MM.1S (cell line): ENCODE measurements around the gene TNP1.

Experiments
- DNase-seq: peaks from one replicate; pipeline ENCODE4 v3.0.0-alpha.2; 2015
- H2AFZ ChIP-seq: fragments of 300-600 bp; sonication (generic); 2 replicates; pipeline ENCODE4 v1.6.0; 2016; ENCODE audit warnings: antibody characterized with exemption, low read length
- H3F3A ChIP-seq: fragments of 300-600 bp; sonication (generic); 2 replicates; pipeline ENCODE4 v1.6.1; 2016; ENCODE audit warnings: mild to moderate bottlenecking, antibody characterized with exemption, low read length, moderate library complexity, mixed read lengths; ENCODE audit not compliant: insufficient read depth
- H3K27ac ChIP-seq: fragments of 300-600 bp; sonication (generic); 2 replicates; pipeline ENCODE4 v1.5.1; 2016; ENCODE audit warnings: mild to moderate bottlenecking, low read length
- H3K27me3 ChIP-seq: fragments of 300-600 bp; sonication (generic); replicated peaks from 2 replicates; pipeline ENCODE4 v1.6.0; 2016; ENCODE audit warnings: low read length; ENCODE audit not compliant: insufficient read depth
- H3K36me3 ChIP-seq: fragments of 300-600 bp; sonication (generic); replicated peaks from 2 replicates; pipeline ENCODE4 v1.6.1; 2016; ENCODE audit warnings: mild to moderate bottlenecking, low read length, mixed read lengths; ENCODE audit not compliant: insufficient read depth
- H3K4me1 ChIP-seq: fragments of 300-600 bp; sonication (generic); 2 replicates; pipeline ENCODE4 v1.6.1; 2016; ENCODE audit warnings: low read length, mixed read lengths
- H3K4me2 ChIP-seq: fragments of 300-600 bp; sonication (generic); 2 replicates; pipeline ENCODE4 v1.6.0; 2016; ENCODE audit warnings: low read depth, low read length
- H3K4me3 ChIP-seq: fragments of 300-600 bp; sonication (generic); 2 replicates; pipeline ENCODE4 v1.5.1; 2016; ENCODE audit warnings: low read length, mixed read lengths
- H3K79me2 ChIP-seq: fragments of 300-600 bp; sonication (generic); 2 replicates; pipeline ENCODE4 v1.6.1; 2016; ENCODE audit warnings: mixed run types, low read length, mixed read lengths
- H3K9ac ChIP-seq: fragments of 300-600 bp; sonication (generic); 2 replicates; pipeline ENCODE4 v1.6.1; 2016; ENCODE audit warnings: low read length, mixed read lengths
- H3K9me2 ChIP-seq: fragments of 300-600 bp; sonication (generic); replicated peaks from 2 replicates; pipeline ENCODE4 v1.6.1; 2016; ENCODE audit warnings: mild to moderate bottlenecking, low read length, mixed read lengths; ENCODE audit not compliant: insufficient read depth
- H3K9me3 ChIP-seq: fragments of 300-600 bp; sonication (generic); replicated peaks from 2 replicates; pipeline ENCODE4 v1.6.1; 2016; ENCODE audit warnings: mild to moderate bottlenecking, low read length, mixed read lengths; ENCODE audit not compliant: insufficient read depth
- H4K20me1 ChIP-seq: fragments of 300-600 bp; sonication (generic); 2 replicates; pipeline ENCODE4 v1.6.1; 2016; ENCODE audit warnings: mild to moderate bottlenecking, low read length, moderate library complexity, mixed read lengths; ENCODE audit not compliant: insufficient read depth
- CTCF ChIP-seq: fragments of 300-600 bp; sonication (generic); IDR thresholded peaks from 2 replicates; pipeline ENCODE4 v1.5.1; 2016; ENCODE audit warnings: antibody characterized with exemption, low read length, mixed read lengths
- EZH2 ChIP-seq: fragments of 300-600 bp; sonication (generic); optimal IDR thresholded peaks from 2 replicates; pipeline ENCODE3; 2017; ENCODE audit warnings: low read depth, mild to moderate bottlenecking, antibody characterized with exemption, low read length, mixed read lengths
- EZH2phosphoT487 ChIP-seq: fragments of 300-600 bp; sonication (generic); IDR thresholded peaks from 2 replicates; pipeline ENCODE4 v1.6.1; 2018; ENCODE audit warnings: antibody characterized with exemption, low read length

Gene TNP1

DNA sequence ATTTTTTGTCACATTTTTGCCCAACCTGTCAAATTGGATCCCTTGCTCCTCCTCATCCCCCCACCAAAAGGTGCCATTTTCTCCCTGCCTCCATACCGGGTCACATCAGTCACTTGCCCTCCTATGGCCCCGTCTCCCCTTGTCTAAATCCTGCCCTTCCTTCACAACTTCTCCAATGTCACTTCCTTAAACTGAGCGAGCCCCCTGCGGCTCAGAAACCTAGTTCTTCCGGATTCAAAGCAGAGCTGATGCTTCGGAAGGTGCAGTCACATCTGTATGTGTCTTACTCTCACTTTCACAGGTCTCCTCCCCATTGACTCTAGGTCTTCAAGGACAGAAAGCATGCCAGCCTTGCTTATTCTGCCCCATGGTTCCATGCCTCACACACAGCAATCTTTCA is 22.1 kb downstream of the TNP1 start:
- no peaks in the 10 kb centered on the region for H3K79me2 ChIP-seq
- no peak for DNase-seq
- no peaks in the 10 kb centered on the region for H3K36me3 ChIP-seq
- H3K4me2 ChIP-seq, result no peak overlapping the region
- no peaks in the 10 kb centered on the region for H4K20me1 ChIP-seq
- no peaks in the 10 kb centered on the region for H3F3A ChIP-seq
- H3K9me2 ChIP-seq, result no peaks in the 10 kb centered on the region
- H3K4me3 ChIP-seq, result no peak overlapping the region
- no peak overlapping the region for H3K27ac ChIP-seq
- TF ChIP-seq EZH2phosphoT487 (no peak), EZH2 (no peak), CTCF (no peak)
- no peaks in the 10 kb centered on the region for H3K27me3 ChIP-seq
- no peaks in the 10 kb centered on the region for H3K9me3 ChIP-seq
- H3K4me1 ChIP-seq, result no peaks in the 10 kb centered on the region
- H2AFZ ChIP-seq, result no peak overlapping the region
- H3K9ac ChIP-seq, result no peak overlapping the region

- H3K4me2 ChIP-seq, result no peak overlapping the region
- H3K36me3 ChIP-seq, result no peaks in the 10 kb centered on the region
- no peak overlapping the region for H3K27ac ChIP-seq
- no peak overlapping the region for H3K4me3 ChIP-seq
- H2AFZ ChIP-seq, result no peak overlapping the region
- no peaks in the 10 kb centered on the region for H3K79me2 ChIP-seq
- TF ChIP-seq EZH2 (no peak), CTCF (no peak), EZH2phosphoT487 (no peak)
- no peak overlapping the region for H3K9ac ChIP-seq
- H4K20me1 ChIP-seq, result no peaks in the 10 kb centered on the region
- H3K9me3 ChIP-seq, result no peaks in the 10 kb centered on the region
- H3K9me2 ChIP-seq, result no peaks in the 10 kb centered on the region
- DNase-seq, result no peak
- no peaks in the 10 kb centered on the region for H3K27me3 ChIP-seq
- H3K4me1 ChIP-seq, result no peaks in the 10 kb centered on the region
- no peaks in the 10 kb centered on the region for H3F3A ChIP-seq
Measured at GRCh38 chr2:216833061-216833460, 26.8 kb downstream of the TNP1 start.

DNA sequence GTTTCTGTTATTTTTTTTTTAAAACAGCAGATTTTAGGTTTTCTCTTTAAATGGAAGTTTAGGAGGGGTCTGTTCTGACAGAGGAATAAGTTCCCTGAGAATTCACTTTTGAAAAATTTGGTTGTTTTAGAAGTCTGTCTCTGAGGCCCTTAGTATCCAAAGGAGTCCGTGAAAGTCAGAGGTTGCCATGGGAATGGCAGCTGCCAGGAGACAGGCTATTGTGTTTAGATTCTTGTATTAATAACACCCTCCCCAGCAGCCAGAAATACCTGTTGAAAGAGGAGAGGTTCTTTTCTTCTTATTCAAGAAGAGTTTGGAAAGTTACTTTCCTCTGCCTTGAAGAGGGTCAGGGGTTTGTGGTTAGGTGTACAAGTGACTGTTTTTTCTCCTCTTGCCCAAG is 29.5 kb downstream of the TNP1 start:
- Histone ChIP-seq H3K9me2 (no peaks in the 10 kb centered on the region), H4K20me1 (no peaks in the 10 kb centered on the region), H3K27ac (no peak overlapping the region), H3K4me2 (no peak overlapping the region), H3K36me3 (no peaks in the 10 kb centered on the region), H3K27me3 (no peaks in the 10 kb centered on the region), H3K4me1 (no peaks in the 10 kb centered on the region), H2AFZ (no peak overlapping the region), H3K79me2 (no peaks in the 10 kb centered on the region), H3K9ac (no peak overlapping the region), H3K9me3 (no peaks in the 10 kb centered on the region), H3F3A (no peaks in the 10 kb centered on the region), H3K4me3 (no peak overlapping the region)
- DNase-seq, result no peak
- no peak for TF ChIP-seq CTCF
- no peak for TF ChIP-seq EZH2
- TF ChIP-seq EZH2phosphoT487, result no peak

- Histone ChIP-seq H3K27me3 (no peaks in the 10 kb centered on the region), H3K4me2 (no peak overlapping the region), H2AFZ (no peak overlapping the region), H3K27ac (no peak overlapping the region), H3K9me3 (no peaks in the 10 kb centered on the region), H3K9ac (no peak overlapping the region), H3K36me3 (no peaks in the 10 kb centered on the region), H3K4me1 (no peaks in the 10 kb centered on the region), H3K79me2 (no peaks in the 10 kb centered on the region), H3F3A (no peaks in the 10 kb centered on the region), H3K9me2 (no peaks in the 10 kb centered on the region), H4K20me1 (no peaks in the 10 kb centered on the region), H3K4me3 (no peak overlapping the region)
- DNase-seq, result no peak
- TF ChIP-seq CTCF (no peak), EZH2 (no peak), EZH2phosphoT487 (no peak)
Measured at GRCh38 chr2:216829533-216829932, 30.3 kb downstream of the TNP1 start.
